PFSK-1 (cell line): ENCODE measurements around the gene S100G.

ENCODE experiments used
- POLR2AphosphoS5 ChIP-seq: IDR thresholded peaks from 2 replicates; pipeline ENCODE4 v1.6.1; 2012; ENCODE audit warnings: low read depth, mild to moderate bottlenecking, control low read depth, low read length, moderate library complexity
- SIN3A ChIP-seq: IDR thresholded peaks from 2 replicates; pipeline ENCODE4 v1.6.1; 2012; ENCODE audit warnings: mild to moderate bottlenecking, low read length, moderate library complexity, borderline replicate concordance; ENCODE audit not compliant: insufficient read depth
- TAF1 ChIP-seq: IDR thresholded peaks from 2 replicates; pipeline ENCODE4 v1.6.1; 2012; ENCODE audit warnings: low read length, control low read depth, borderline replicate concordance; ENCODE audit not compliant: insufficient read depth
- TF ChIP-seq, protein P1 (sequence below), 2 experiments: IDR thresholded peaks; 2 replicates each; pipeline versions ENCODE4 v1.6.1 to v1.8.0; 2011 to 2012; ENCODE audit warnings: low read depth in 2 of 2, low read length in 2 of 2, control low read depth in 1 of 2, inconsistent platforms in 1 of 2, mild to moderate bottlenecking in 1 of 2, moderate library complexity in 1 of 2; ENCODE audit not compliant: insufficient read depth in 1 of 2

GRCh38 chrX:16687514-16687913 is 37.6 kb downstream of the S100G start:
- TF ChIP-seq TAF1 (no peak), POLR2AphosphoS5 (no peak), SIN3A (no peak)
- TF ChIP-seq, protein P1, sequence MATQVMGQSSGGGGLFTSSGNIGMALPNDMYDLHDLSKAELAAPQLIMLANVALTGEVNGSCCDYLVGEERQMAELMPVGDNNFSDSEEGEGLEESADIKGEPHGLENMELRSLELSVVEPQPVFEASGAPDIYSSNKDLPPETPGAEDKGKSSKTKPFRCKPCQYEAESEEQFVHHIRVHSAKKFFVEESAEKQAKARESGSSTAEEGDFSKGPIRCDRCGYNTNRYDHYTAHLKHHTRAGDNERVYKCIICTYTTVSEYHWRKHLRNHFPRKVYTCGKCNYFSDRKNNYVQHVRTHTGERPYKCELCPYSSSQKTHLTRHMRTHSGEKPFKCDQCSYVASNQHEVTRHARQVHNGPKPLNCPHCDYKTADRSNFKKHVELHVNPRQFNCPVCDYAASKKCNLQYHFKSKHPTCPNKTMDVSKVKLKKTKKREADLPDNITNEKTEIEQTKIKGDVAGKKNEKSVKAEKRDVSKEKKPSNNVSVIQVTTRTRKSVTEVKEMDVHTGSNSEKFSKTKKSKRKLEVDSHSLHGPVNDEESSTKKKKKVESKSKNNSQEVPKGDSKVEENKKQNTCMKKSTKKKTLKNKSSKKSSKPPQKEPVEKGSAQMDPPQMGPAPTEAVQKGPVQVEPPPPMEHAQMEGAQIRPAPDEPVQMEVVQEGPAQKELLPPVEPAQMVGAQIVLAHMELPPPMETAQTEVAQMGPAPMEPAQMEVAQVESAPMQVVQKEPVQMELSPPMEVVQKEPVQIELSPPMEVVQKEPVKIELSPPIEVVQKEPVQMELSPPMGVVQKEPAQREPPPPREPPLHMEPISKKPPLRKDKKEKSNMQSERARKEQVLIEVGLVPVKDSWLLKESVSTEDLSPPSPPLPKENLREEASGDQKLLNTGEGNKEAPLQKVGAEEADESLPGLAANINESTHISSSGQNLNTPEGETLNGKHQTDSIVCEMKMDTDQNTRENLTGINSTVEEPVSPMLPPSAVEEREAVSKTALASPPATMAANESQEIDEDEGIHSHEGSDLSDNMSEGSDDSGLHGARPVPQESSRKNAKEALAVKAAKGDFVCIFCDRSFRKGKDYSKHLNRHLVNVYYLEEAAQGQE (IDR thresholded peaks at IDR 0.05; ENCODE audit: insufficient read depth in 1 of 2, low read depth in 2 of 2, low read length in 2 of 2) = no peak
